ENCODE measurements around the gene EXOSC2. TPM values are rescaled to one million over a fixed set of nuclear protein-coding genes. Genes with fewer than 3 reads are reported as not detected.
A peak's percentile ranks its signal among the peaks of the same experiment; 100 is the strongest.

The EXOSC2 gene
- total RNA-seq, 1 experiment from 2014 or later = 71.5 TPM

GRCh38 chr9:130692321-130692720, 1.3 kb upstream of the EXOSC2 start (continued):
- TF ChIP-seq ZBTB33 (IDR thresholded peaks at IDR 0.05; ENCODE audit: extremely low read depth, insufficient replicate concordance, low read length) = no peak
- TF ChIP-seq YY1 (IDR thresholded peaks at IDR 0.05; ENCODE audit: extremely low read depth, insufficient replicate concordance, low read depth, low read length) = no peak
- TF ChIP-seq TCF7L2 (IDR thresholded peaks at IDR 0.05; ENCODE audit: borderline replicate concordance, extremely low read depth, insufficient read depth, insufficient read length) = no peak
- no peak for TF ChIP-seq RAD21 (IDR thresholded peaks at IDR 0.05; ENCODE audit: low read depth)

DNA sequence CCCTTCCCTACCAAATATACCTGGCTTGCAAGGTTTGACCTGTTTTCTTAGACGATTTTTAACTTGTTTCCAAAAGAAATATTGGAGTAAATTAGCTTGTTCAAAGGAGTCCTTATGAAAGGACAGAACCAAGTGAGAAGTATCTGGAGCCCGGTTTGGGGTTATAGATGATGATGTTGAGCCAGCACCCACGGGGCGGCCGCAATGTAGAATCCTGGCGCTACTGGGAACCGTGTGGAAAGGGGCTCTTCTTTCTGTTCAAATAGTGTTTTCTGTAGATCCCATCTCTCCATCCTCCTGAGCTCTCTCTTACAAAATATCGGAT, 517 bp upstream of the EXOSC2 start:
- H3K27ac ChIP-seq (ENCODE audit: low read depth, low read length) = peak overlapping the region; percentile 29; the same call in 1 of the 2 replicates
- RAD21 ChIA-PET (ENCODE audit: low non-redundant PET in 1 of 2, low total read pairs in 2 of 2, uncharacterized antibody in 2 of 2, unreplicated experiment in 2 of 2) = interaction anchor here in 1 of 2 experiments (0.6 kb wide), 1 partner anchor 183 kb away, joined by 3 read pairs; no protein-coding TSS in a partner anchor

More for the DNA sequence above, 517 bp upstream of the EXOSC2 start:
- H4K20me1 ChIP-seq (ENCODE audit: insufficient read depth) = no peaks in the 10 kb centered on the region; the same call in 1 of the 2 replicates
- intact Hi-C loops (cut with micrococcal nuclease) = no loop called here
- peak overlapping the region; percentile 97 for H2AFZ ChIP-seq (ENCODE audit: low read depth, low read length, poor library complexity, severe bottlenecking)
- H3K4me3 ChIP-seq (replicated peaks in 1 of 2; ENCODE audit: low read depth in 1 of 2, low read length in 2 of 2) = peak overlapping the region; percentile 30 to 88
- BruUV-seq (replicated peaks) = TSS peak; percentile 84
- CTCF ChIA-PET = interaction anchor here (0.8 to 2.2 kb wide), 7 partner anchors 9 to 246 kb away, joined by 3 to 16 read pairs (median 4); no protein-coding TSS in a partner anchor
- H3K9ac ChIP-seq (ENCODE audit: low read length) = peak overlapping the region; percentile 96
- H3K27me3 ChIP-seq (ENCODE audit: insufficient read depth, low read length) = no peaks in the 10 kb centered on the region
- DNase-seq (ENCODE audit: low read depth, low spot score) = no peak
- TF ChIP-seq JUND (IDR thresholded peaks at IDR 0.05) (no peak), TCF7L2 (IDR thresholded peaks at IDR 0.05; ENCODE audit: borderline replicate concordance, extremely low read depth, insufficient read depth, insufficient read length) (no peak), RAD21 (IDR thresholded peaks at IDR 0.05; ENCODE audit: low read depth) (no peak), SP1 (IDR thresholded peaks at IDR 0.05; ENCODE audit: low read depth) (no peak)
- TF ChIP-seq, protein P1, sequence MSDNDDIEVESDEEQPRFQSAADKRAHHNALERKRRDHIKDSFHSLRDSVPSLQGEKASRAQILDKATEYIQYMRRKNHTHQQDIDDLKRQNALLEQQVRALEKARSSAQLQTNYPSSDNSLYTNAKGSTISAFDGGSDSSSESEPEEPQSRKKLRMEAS (IDR thresholded peaks at IDR 0.05) = no peak
- TF ChIP-seq, protein P2, sequence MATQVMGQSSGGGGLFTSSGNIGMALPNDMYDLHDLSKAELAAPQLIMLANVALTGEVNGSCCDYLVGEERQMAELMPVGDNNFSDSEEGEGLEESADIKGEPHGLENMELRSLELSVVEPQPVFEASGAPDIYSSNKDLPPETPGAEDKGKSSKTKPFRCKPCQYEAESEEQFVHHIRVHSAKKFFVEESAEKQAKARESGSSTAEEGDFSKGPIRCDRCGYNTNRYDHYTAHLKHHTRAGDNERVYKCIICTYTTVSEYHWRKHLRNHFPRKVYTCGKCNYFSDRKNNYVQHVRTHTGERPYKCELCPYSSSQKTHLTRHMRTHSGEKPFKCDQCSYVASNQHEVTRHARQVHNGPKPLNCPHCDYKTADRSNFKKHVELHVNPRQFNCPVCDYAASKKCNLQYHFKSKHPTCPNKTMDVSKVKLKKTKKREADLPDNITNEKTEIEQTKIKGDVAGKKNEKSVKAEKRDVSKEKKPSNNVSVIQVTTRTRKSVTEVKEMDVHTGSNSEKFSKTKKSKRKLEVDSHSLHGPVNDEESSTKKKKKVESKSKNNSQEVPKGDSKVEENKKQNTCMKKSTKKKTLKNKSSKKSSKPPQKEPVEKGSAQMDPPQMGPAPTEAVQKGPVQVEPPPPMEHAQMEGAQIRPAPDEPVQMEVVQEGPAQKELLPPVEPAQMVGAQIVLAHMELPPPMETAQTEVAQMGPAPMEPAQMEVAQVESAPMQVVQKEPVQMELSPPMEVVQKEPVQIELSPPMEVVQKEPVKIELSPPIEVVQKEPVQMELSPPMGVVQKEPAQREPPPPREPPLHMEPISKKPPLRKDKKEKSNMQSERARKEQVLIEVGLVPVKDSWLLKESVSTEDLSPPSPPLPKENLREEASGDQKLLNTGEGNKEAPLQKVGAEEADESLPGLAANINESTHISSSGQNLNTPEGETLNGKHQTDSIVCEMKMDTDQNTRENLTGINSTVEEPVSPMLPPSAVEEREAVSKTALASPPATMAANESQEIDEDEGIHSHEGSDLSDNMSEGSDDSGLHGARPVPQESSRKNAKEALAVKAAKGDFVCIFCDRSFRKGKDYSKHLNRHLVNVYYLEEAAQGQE (IDR thresholded peaks at IDR 0.05; ENCODE audit: low read depth) = no peak
- H3K4me1 ChIP-seq (ENCODE audit: control insufficient read depth in 1 of 2, insufficient read depth in 2 of 2, low read length in 2 of 2) = peaks cover 0 to 28% of the 10 kb centered on the region in 2 experiments; a peak in 3 of 4 replicates
- H3K9me2 ChIP-seq (ENCODE audit: insufficient read depth) = no peaks in the 10 kb centered on the region
- POLR2A ChIA-PET = interaction anchor here (0.7 to 1.5 kb wide), 6 partner anchors 8 to 246 kb away, joined by 3 to 5 read pairs (median 4); no protein-coding TSS in a partner anchor
- peaks cover 44% of the 10 kb centered on the region for H3K79me2 ChIP-seq (ENCODE audit: insufficient read depth, low read length)
- H3K9me3 ChIP-seq (ENCODE audit: control insufficient read depth in 1 of 2, insufficient read depth in 1 of 2, low read depth in 1 of 2, low read length in 2 of 2) = peaks cover 0 to 5% of the 10 kb centered on the region in 2 experiments; a peak in 1 of 4 replicates
- H3K4me2 ChIP-seq (ENCODE audit: low read length) = peak overlapping the region; percentile 78
- H3K36me3 ChIP-seq (ENCODE audit: control insufficient read depth in 1 of 2, insufficient read depth in 2 of 2, low read length in 2 of 2) = peaks cover 22 to 30% of the 10 kb centered on the region in 2 experiments; a peak in 3 of 4 replicates
- ATAC-seq = peak; percentile 1; the same call in 1 of the 2 replicates
